Activated CD4-positive, alpha-beta T cell treated with anti-CD3 and anti-CD28 coated beads for 36 hours (primary cell): ENCODE measurements around the gene MITF. TPM values are rescaled to one million over a fixed set of nuclear protein-coding genes. Genes with fewer than 3 reads are reported as not detected.

Source experiments
- ATAC-seq: fragments of 200-7000 bp; cut with Tn5 transposase; one replicate; pipeline ENCODE4 v1.10.0; 2021; ENCODE audit warnings: mild to moderate bottlenecking, moderate library complexity
- CTCF ChIA-PET: fragments of 350-600 bp; sonication (Branson Sonifier 250); formaldehyde crosslinking; loops from one replicate; lab custom pipeline; 2021; ENCODE audit warnings: antibody characterized with exemption; lab: Charles Lee
- POLR2A ChIA-PET: fragments of 350-600 bp; sonication (Branson Sonifier 250); formaldehyde crosslinking; loops from one replicate; lab custom pipeline; 2021; ENCODE audit warnings: antibody characterized with exemption, inconsistent platforms; lab: Charles Lee
- DNase-seq: peaks from one replicate; pipeline ENCODE4 v3.0.0-alpha.2; 2020
- H3K27ac Mint-ChIP-seq: one replicate; pipeline ENCODE4 v1.8.0; 2021; ENCODE audit warnings: mixed read lengths
- H3K27me3 Mint-ChIP-seq: one replicate; pipeline ENCODE4 v1.8.0; 2021; ENCODE audit warnings: mixed read lengths
- H3K36me3 Mint-ChIP-seq: one replicate; pipeline ENCODE4 v1.8.0; 2021; ENCODE audit warnings: low read depth, mixed read lengths
- H3K4me1 Mint-ChIP-seq: one replicate; pipeline ENCODE4 v1.8.0; 2021; ENCODE audit warnings: mixed read lengths
- H3K4me3 Mint-ChIP-seq: one replicate; pipeline ENCODE4 v1.8.0; 2021; ENCODE audit warnings: mild to moderate bottlenecking, moderate library complexity, mixed read lengths
- H3K9me3 Mint-ChIP-seq: one replicate; pipeline ENCODE4 v1.8.0; 2021; ENCODE audit warnings: low read depth, mixed read lengths
- intact Hi-C, 2 experiments: fragments of 100-400 bp; cut with DNase I in 1 of 2; cut with micrococcal nuclease in 1 of 2; formaldehyde crosslinking; loops; one replicate each; pipeline versions ENCODE4 v1.14.2 to v1.15.1; 2022 to 2024; cut with DNase I, micrococcal nuclease
- total RNA-seq, 2 experiments: library from RNA; stranded (reverse); gene quantifications; one replicate each; pipeline ENCODE4 v1.2.3, GENCODE V29; 2021

Gene MITF
- total RNA-seq, 2 experiments from 2014 or later = 0.63 TPM; not detected in 1

GRCh38 chr3:69929019-69929418 lies 189.8 kb downstream of the MITF start:
- no peaks in the 10 kb centered on the region for H3K4me1 Mint-ChIP-seq
- no peak for ATAC-seq
- H3K27ac Mint-ChIP-seq = no peak overlapping the region
- ChIA-PET POLR2A (no interaction called here), CTCF (interaction anchor here (0.9 to 1.7 kb wide), 3 partner anchors 8 to 55 kb away, joined by 4 read pairs; no protein-coding TSS in a partner anchor)
- H3K9me3 Mint-ChIP-seq = no peaks in the 10 kb centered on the region
- no peak overlapping the region for H3K4me3 Mint-ChIP-seq
- H3K36me3 Mint-ChIP-seq = no peaks in the 10 kb centered on the region
- no peak for DNase-seq
- intact Hi-C loops = no loop called here
- H3K27me3 Mint-ChIP-seq = peaks cover 2% of the 10 kb centered on the region

- ATAC-seq (no peak), DNase-seq (no peak)
- Mint-ChIP-seq H3K36me3 (no peaks in the 10 kb centered on the region), H3K27me3 (peaks cover 2% of the 10 kb centered on the region), H3K4me3 (no peak overlapping the region), H3K9me3 (no peaks in the 10 kb centered on the region), H3K4me1 (no peaks in the 10 kb centered on the region), H3K27ac (no peak overlapping the region)
- ChIA-PET POLR2A (no interaction called here), CTCF (interaction anchor here (0.6 to 1.7 kb wide), 2 partner anchors 9 to 13 kb away, joined by 3 to 4 read pairs; no protein-coding TSS in a partner anchor)
- intact Hi-C loops = no loop called here
Observed at GRCh38 chr3:69930564-69930963, 191.3 kb downstream of the MITF start.

GRCh38 chr3:69932087-69932486 lies 192.8 kb downstream of the MITF start:
- Mint-ChIP-seq H3K36me3 (no peaks in the 10 kb centered on the region), H3K27me3 (peaks cover 2% of the 10 kb centered on the region), H3K4me3 (no peak overlapping the region), H3K27ac (no peak overlapping the region), H3K9me3 (no peaks in the 10 kb centered on the region), H3K4me1 (no peaks in the 10 kb centered on the region)
- DNase-seq (no peak), ATAC-seq (no peak)
- ChIA-PET CTCF (no interaction called here), POLR2A (no interaction called here)
- intact Hi-C loops = no loop called here

- Mint-ChIP-seq H3K9me3 (no peaks in the 10 kb centered on the region), H3K27ac (no peak overlapping the region)
- intact Hi-C loops = no loop called here
Observed at GRCh38 chr3:69932501-69932900, 193.2 kb downstream of the MITF start.

GRCh38 chr3:69934398-69934797 lies 195.1 kb downstream of the MITF start:
- H3K9me3 Mint-ChIP-seq = no peaks in the 10 kb centered on the region
- ChIA-PET POLR2A (no interaction called here), CTCF (no interaction called here)
- H3K36me3 Mint-ChIP-seq = no peaks in the 10 kb centered on the region
- ATAC-seq (no peak), DNase-seq (no peak)
- H3K4me3 Mint-ChIP-seq = no peak overlapping the region
- H3K27ac Mint-ChIP-seq = no peak overlapping the region
- H3K27me3 Mint-ChIP-seq = no peaks in the 10 kb centered on the region
- intact Hi-C loops = no loop called here
- no peaks in the 10 kb centered on the region for H3K4me1 Mint-ChIP-seq

More at GRCh38 chr3:69932501-69932900, 193.2 kb downstream of the MITF start:
- ChIA-PET CTCF (interaction anchor here (1.5 kb wide), 1 partner anchor 30 kb away, joined by 4 read pairs; no protein-coding TSS in a partner anchor), POLR2A (no interaction called here)
- H3K4me3 Mint-ChIP-seq = no peak overlapping the region
- H3K4me1 Mint-ChIP-seq = no peaks in the 10 kb centered on the region
- no peaks in the 10 kb centered on the region for H3K36me3 Mint-ChIP-seq
- H3K27me3 Mint-ChIP-seq = peaks cover 2% of the 10 kb centered on the region
- DNase-seq (no peak), ATAC-seq (no peak)

GRCh38 chr3:69936266-69936665 lies 197.0 kb downstream of the MITF start:
- Mint-ChIP-seq H3K4me1 (no peaks in the 10 kb centered on the region), H3K27ac (no peak overlapping the region), H3K4me3 (no peak overlapping the region), H3K36me3 (no peaks in the 10 kb centered on the region), H3K27me3 (no peaks in the 10 kb centered on the region), H3K9me3 (no peaks in the 10 kb centered on the region)
- DNase-seq (no peak), ATAC-seq (no peak)
- CTCF ChIA-PET = interaction anchor here (0.6 kb wide), 1 partner anchor 1488 kb away, joined by 3 read pairs; no protein-coding TSS in a partner anchor
- POLR2A ChIA-PET = no interaction called here
- intact Hi-C loops = no loop called here

GRCh38 chr3:69938061-69938460 lies 198.8 kb downstream of the MITF start:
- Mint-ChIP-seq H3K27me3 (no peaks in the 10 kb centered on the region), H3K4me1 (no peaks in the 10 kb centered on the region), H3K9me3 (no peaks in the 10 kb centered on the region), H3K27ac (no peak overlapping the region), H3K4me3 (no peak overlapping the region), H3K36me3 (no peaks in the 10 kb centered on the region)
- intact Hi-C loops = no loop called here
- DNase-seq (no peak), ATAC-seq (no peak)
- POLR2A ChIA-PET = no interaction called here
- CTCF ChIA-PET = no interaction called here

GRCh38 chr3:69938931-69939330 lies 199.7 kb downstream of the MITF start:
- ATAC-seq = no peak
- Mint-ChIP-seq H3K9me3 (no peaks in the 10 kb centered on the region), H3K36me3 (no peaks in the 10 kb centered on the region), H3K4me3 (no peak overlapping the region), H3K27me3 (no peaks in the 10 kb centered on the region), H3K27ac (no peak overlapping the region), H3K4me1 (no peaks in the 10 kb centered on the region)
- intact Hi-C loops = no loop called here
- DNase-seq = no peak
- ChIA-PET CTCF (no interaction called here), POLR2A (no interaction called here)

- Mint-ChIP-seq H3K27me3 (no peaks in the 10 kb centered on the region), H3K4me3 (no peak overlapping the region), H3K36me3 (no peaks in the 10 kb centered on the region), H3K4me1 (no peaks in the 10 kb centered on the region), H3K9me3 (no peaks in the 10 kb centered on the region), H3K27ac (no peak overlapping the region)
- CTCF ChIA-PET = no interaction called here
- DNase-seq = no peak
- POLR2A ChIA-PET = no interaction called here
- intact Hi-C loops = loop anchor here in 1 of 2 experiments (10.0 kb wide), 2 partner anchors 256 to 496 kb away; no protein-coding TSS in a partner anchor
- ATAC-seq = no peak
Observed at GRCh38 chr3:69941037-69941436, 201.8 kb downstream of the MITF start.

- no peak for DNase-seq
- POLR2A ChIA-PET = no interaction called here
- Mint-ChIP-seq H3K9me3 (no peaks in the 10 kb centered on the region), H3K36me3 (no peaks in the 10 kb centered on the region), H3K4me3 (no peak overlapping the region), H3K27ac (no peak overlapping the region), H3K4me1 (no peaks in the 10 kb centered on the region), H3K27me3 (no peaks in the 10 kb centered on the region)
- CTCF ChIA-PET = no interaction called here
- ATAC-seq = no peak
- intact Hi-C loops = loop anchor here in 1 of 2 experiments (10.0 kb wide), 2 partner anchors 257 to 497 kb away; no protein-coding TSS in a partner anchor
Observed at GRCh38 chr3:69941439-69942176, 202.3 kb downstream of the MITF start.

GRCh38 chr3:69944931-69945493 lies 205.7 kb downstream of the MITF start:
- Mint-ChIP-seq H3K27ac (no peak overlapping the region), H3K4me3 (no peak overlapping the region), H3K4me1 (no peaks in the 10 kb centered on the region), H3K36me3 (no peaks in the 10 kb centered on the region), H3K9me3 (no peaks in the 10 kb centered on the region), H3K27me3 (no peaks in the 10 kb centered on the region)
- ChIA-PET CTCF (interaction anchor here (0.8 kb wide), 1 partner anchor 784 kb away, joined by 3 read pairs; no protein-coding TSS in a partner anchor), POLR2A (no interaction called here)
- intact Hi-C loops = loop anchor here in 1 of 2 experiments (5.0 to 10.0 kb wide), 4 partner anchors 260 to 823 kb away; partner anchors contain the start of gene LMOD3
- DNase-seq (no peak), ATAC-seq (no peak)
